HEK293T (cell line): Measurements from ENCODE around the gene RAB31.

Experiments
- CTCF ChIA-PET: fragments of 350-600 bp; formaldehyde crosslinking; extraction: SDS; loops from one replicate; lab custom pipeline; 2021; ENCODE audit warnings: antibody characterized with exemption, inconsistent platforms; lab: Yijun Ruan, JAX
- POLR2A ChIA-PET: fragments of 350-600 bp; formaldehyde crosslinking; extraction: SDS; loops from one replicate; lab custom pipeline; 2020; ENCODE audit warnings: antibody characterized with exemption, inconsistent platforms; lab: Yijun Ruan, JAX
- DNase-seq: peaks from one replicate; pipeline ENCODE4 v3.0.0; 2012; ENCODE audit warnings: mixed read lengths; ENCODE audit errors: extremely low spot score
- ARNT ChIP-seq: fragments of 450-650 bp; IDR thresholded peaks from 2 replicates; pipeline ENCODE4 v1.6.1; 2017; ENCODE audit warnings: mild to moderate bottlenecking
- BHLHE40 ChIP-seq: fragments of 450-650 bp; IDR thresholded peaks from 2 replicates; pipeline ENCODE4 v1.6.1; 2016; ENCODE audit warnings: mild to moderate bottlenecking, moderate library complexity, borderline replicate concordance
- CTBP1 ChIP-seq: fragments of 450-650 bp; IDR thresholded peaks from 2 replicates; pipeline ENCODE4 v1.6.1; 2016; ENCODE audit warnings: borderline replicate concordance
- ELF4 ChIP-seq: fragments of 450-650 bp; IDR thresholded peaks from 2 replicates; pipeline ENCODE4 v1.6.1; 2017; ENCODE audit warnings: antibody characterized with exemption
- FOXA1 ChIP-seq: fragments of 450-650 bp; IDR thresholded peaks from 2 replicates; pipeline ENCODE4 v1.6.1; 2016; ENCODE audit warnings: mild to moderate bottlenecking
- FOXK2 ChIP-seq: fragments of 450-650 bp; IDR thresholded peaks from 2 replicates; pipeline ENCODE4 v1.6.1; 2016; ENCODE audit warnings: mild to moderate bottlenecking
- FOXM1 ChIP-seq: fragments of 450-650 bp; IDR thresholded peaks from 2 replicates; pipeline ENCODE4 v1.6.1; 2017; ENCODE audit warnings: mild to moderate bottlenecking, borderline replicate concordance
- HDGF ChIP-seq: fragments of 450-650 bp; IDR thresholded peaks from 2 replicates; pipeline ENCODE4 v1.6.1; 2017; ENCODE audit warnings: antibody characterized with exemption, borderline replicate concordance
- L3MBTL2 ChIP-seq: fragments of 450-650 bp; conservative IDR thresholded peaks from 2 replicates; pipeline ENCODE4 v1.6.1; 2016; ENCODE audit warnings: mild to moderate bottlenecking
- LEF1 ChIP-seq: fragments of 450-650 bp; IDR thresholded peaks from 2 replicates; pipeline ENCODE4 v1.6.1; 2017; ENCODE audit warnings: mild to moderate bottlenecking, borderline replicate concordance
- NFRKB ChIP-seq: fragments of 450-650 bp; IDR thresholded peaks from 2 replicates; pipeline ENCODE4 v1.6.1; 2016; ENCODE audit warnings: mild to moderate bottlenecking, moderate library complexity
- SP1 ChIP-seq: fragments of 450-650 bp; IDR thresholded peaks from 2 replicates; pipeline ENCODE4 v1.6.1; 2017
- SUZ12 ChIP-seq: fragments of 450-650 bp; IDR thresholded peaks from 2 replicates; pipeline ENCODE4 v1.6.1; 2016; ENCODE audit warnings: mild to moderate bottlenecking
- TARDBP ChIP-seq: fragments of 450-650 bp; IDR thresholded peaks from 2 replicates; pipeline ENCODE4 v1.6.1; 2016
- ZNF384 ChIP-seq: fragments of 450-650 bp; IDR thresholded peaks from 2 replicates; pipeline ENCODE4 v1.6.1; 2016
- TF ChIP-seq, protein P1 (sequence below): fragments of 450-650 bp; IDR thresholded peaks from 2 replicates; pipeline ENCODE4 v1.6.1; 2016

RAB31 gene

DNA sequence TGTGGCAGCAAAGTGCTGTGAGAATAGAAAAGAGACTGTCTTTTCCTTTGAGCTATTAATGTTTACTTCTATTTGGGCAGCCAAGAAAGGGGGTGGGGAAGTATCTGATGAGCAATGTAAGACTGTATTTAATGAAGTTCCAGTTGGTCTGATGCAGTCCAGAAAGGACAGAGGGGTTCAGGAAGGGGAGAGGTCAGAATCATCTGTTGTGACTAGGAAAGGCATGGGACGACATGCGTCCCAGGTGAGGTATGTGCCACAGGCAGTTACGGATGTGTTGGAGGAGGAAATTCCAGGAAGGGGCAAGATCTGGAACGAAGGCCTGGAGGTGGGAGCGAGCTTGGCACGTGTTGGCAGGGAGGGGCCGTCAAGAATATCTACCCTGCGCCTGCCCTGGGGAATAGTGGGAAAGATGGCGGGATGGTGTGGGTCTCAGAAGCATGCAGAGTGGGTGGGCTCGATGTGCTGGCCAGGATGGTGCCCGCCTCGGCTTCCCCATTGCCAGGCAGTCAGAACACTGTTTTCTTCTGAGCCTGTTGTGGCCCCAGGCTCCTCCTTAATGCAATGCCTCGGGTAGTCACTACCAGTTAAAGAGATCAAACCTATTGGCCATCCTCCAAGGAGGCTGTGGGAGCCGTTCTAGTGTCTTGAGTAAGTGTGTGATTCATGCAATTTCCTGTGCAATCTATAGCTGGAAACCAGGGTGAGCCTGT, 119.8 kb downstream of the RAB31 start:
- CTCF ChIA-PET, result interaction anchor here (0.6 kb wide), 1 partner anchor 336 kb away, joined by 4 read pairs; no protein-coding TSS in a partner anchor
- POLR2A ChIA-PET, result no interaction called here
- DNase-seq, result no peak
- TF ChIP-seq BHLHE40 (no peak), LEF1 (no peak), ELF4 (no peak), FOXK2 (no peak), L3MBTL2 (no peak), NFRKB (no peak), FOXA1 (no peak), TARDBP (no peak), CTBP1 (no peak), ZNF384 (no peak), HDGF (no peak), FOXM1 (no peak), ARNT (no peak), SP1 (no peak), SUZ12 (no peak)
- TF ChIP-seq, protein P1, sequence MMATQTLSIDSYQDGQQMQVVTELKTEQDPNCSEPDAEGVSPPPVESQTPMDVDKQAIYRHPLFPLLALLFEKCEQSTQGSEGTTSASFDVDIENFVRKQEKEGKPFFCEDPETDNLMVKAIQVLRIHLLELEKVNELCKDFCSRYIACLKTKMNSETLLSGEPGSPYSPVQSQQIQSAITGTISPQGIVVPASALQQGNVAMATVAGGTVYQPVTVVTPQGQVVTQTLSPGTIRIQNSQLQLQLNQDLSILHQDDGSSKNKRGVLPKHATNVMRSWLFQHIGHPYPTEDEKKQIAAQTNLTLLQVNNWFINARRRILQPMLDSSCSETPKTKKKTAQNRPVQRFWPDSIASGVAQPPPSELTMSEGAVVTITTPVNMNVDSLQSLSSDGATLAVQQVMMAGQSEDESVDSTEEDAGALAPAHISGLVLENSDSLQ, result no peak

DNA sequence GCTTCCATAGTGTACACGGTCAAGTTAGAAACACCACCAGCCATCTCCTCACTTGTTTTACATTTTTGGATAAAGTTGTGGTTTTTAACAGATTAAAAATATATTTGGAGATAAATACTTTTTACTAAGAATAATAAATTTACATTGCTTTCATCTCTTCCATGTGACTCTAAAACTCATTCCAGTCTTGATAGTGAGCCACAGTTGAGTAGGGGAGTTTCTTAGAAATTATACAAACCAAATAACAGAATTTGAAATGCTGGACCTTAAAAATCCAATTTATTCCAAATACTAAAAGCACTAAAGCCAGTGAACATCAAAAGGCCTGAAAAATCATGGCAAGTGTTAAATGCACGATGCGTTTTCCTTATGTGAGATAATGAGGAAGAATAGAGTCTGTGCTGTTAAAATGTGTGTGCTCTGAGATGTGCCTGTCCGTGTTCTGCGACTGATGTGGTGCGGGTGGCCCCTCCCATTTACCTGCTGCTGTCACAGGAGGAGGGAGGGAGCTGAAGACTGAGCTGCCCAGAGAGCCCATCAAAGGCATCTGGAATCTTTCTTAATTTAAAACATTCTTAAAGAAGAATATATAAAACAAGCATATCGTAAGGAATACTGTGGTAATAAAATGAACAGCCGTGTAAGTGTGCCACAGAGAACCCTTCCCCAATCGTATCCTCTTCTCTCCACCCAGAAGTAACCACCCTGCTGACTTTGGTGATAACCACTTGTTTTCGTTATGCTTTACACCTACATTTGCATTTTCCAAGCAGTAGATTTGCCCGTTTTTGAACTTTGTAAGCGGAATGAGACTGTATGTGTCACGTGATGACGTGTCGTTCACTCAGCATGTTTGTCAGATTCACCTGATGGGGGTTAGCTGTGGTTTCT, 120.7 kb downstream of the RAB31 start:
- no peak for DNase-seq
- ChIA-PET CTCF (interaction anchor here (0.6 kb wide), 1 partner anchor 337 kb away, joined by 4 read pairs; no protein-coding TSS in a partner anchor), POLR2A (no interaction called here)
- TF ChIP-seq ZNF384 (no peak), BHLHE40 (no peak), TARDBP (no peak), HDGF (no peak), L3MBTL2 (no peak), ARNT (no peak), NFRKB (no peak), FOXK2 (no peak), SUZ12 (no peak), CTBP1 (no peak), SP1 (no peak), LEF1 (no peak), FOXA1 (no peak), FOXM1 (no peak)
- TF ChIP-seq, protein P1, result no peak

- CTCF ChIA-PET, result no interaction called here
- no peak for TF ChIP-seq L3MBTL2
- TF ChIP-seq, protein P1, result no peak
- TF ChIP-seq FOXA1, result no peak
- no peak for TF ChIP-seq HDGF
- no peak for TF ChIP-seq CTBP1
- no peak for TF ChIP-seq TARDBP
- no peak for TF ChIP-seq NFRKB
- no peak for TF ChIP-seq BHLHE40
- TF ChIP-seq SUZ12, result no peak
- no peak for TF ChIP-seq ARNT
- no peak for TF ChIP-seq ZNF384
- TF ChIP-seq ELF4, result no peak
- TF ChIP-seq FOXM1, result no peak
- DNase-seq, result no peak
- POLR2A ChIA-PET, result no interaction called here
Measured at GRCh38 chr18:9829397-9829712, 121.3 kb downstream of the RAB31 start.

GRCh38 chr18:9831036-9831722, 123.1 kb downstream of the RAB31 start:
- no peak for DNase-seq
- ChIA-PET CTCF (interaction anchor here (0.9 kb wide), 1 partner anchor 39 kb away, joined by 3 read pairs; no protein-coding TSS in a partner anchor), POLR2A (no interaction called here)
- TF ChIP-seq, protein P1, result no peak
- TF ChIP-seq FOXM1 (no peak), NFRKB (no peak), L3MBTL2 (no peak), ZNF384 (no peak), TARDBP (no peak), ARNT (no peak), BHLHE40 (no peak), SUZ12 (no peak), SP1 (no peak), ELF4 (no peak), HDGF (no peak), FOXA1 (no peak), LEF1 (no peak), CTBP1 (no peak), FOXK2 (no peak)
